HG02852 (cell line): ENCODE measurements around the gene TNN.

Experiments
- ATAC-seq: cut with Tn5 transposase; IDR thresholded peaks from one replicate; pipeline ENCODE4 v1.9.1; 2021; ENCODE audit warnings: mild to moderate bottlenecking, moderate library complexity; ENCODE audit not compliant: unreplicated experiment

TNN gene

GRCh38 chr1:175197531-175197930 lies 129.9 kb downstream of the TNN start:
- no peak for ATAC-seq
